ENCODE measurements around the gene SMIM36. TPM values are rescaled to one million over a fixed set of nuclear protein-coding genes. Genes with fewer than 3 reads are reported as not detected.

Gene SMIM36
- not detected for total RNA-seq

GRCh38 chr17:55510986-55511721 is at the start of gene SMIM36:
Gene SMIM36, minus strand, starts transcription at chr17:55511452.
- no peaks in the 10 kb centered on the region for H3K27me3 Mint-ChIP-seq
- no peak for DNase-seq
- H3K27ac Mint-ChIP-seq = no peak within 1 kb of the TSS
- H3K4me1 Mint-ChIP-seq = no peaks in the 10 kb centered on the region
- H3K36me3 Mint-ChIP-seq = no peaks in the 10 kb centered on the region
- H3K9me3 Mint-ChIP-seq = no peaks in the 10 kb centered on the region
- no peak within 1 kb of the TSS for H3K4me3 Mint-ChIP-seq

- Mint-ChIP-seq H3K27ac (no peak overlapping the region), H3K36me3 (no peaks in the 10 kb centered on the region), H3K27me3 (peaks cover 12% of the 10 kb centered on the region), H3K9me3 (no peaks in the 10 kb centered on the region), H3K4me1 (no peaks in the 10 kb centered on the region), H3K4me3 (no peak overlapping the region)
- no peak for DNase-seq
These were observed 44.5 kb upstream of the SMIM36 start for GRCh38 chr17:55555772-55556171.

- DNase-seq = no peak
- Mint-ChIP-seq H3K27me3 (peaks cover 17% of the 10 kb centered on the region), H3K4me1 (no peaks in the 10 kb centered on the region), H3K9me3 (no peaks in the 10 kb centered on the region), H3K36me3 (no peaks in the 10 kb centered on the region), H3K4me3 (no peak overlapping the region), H3K27ac (no peak overlapping the region)
These were observed 37.9 kb upstream of the SMIM36 start for GRCh38 chr17:55549140-55549539.

GRCh38 chr17:55546991-55547664 is 35.9 kb upstream of the SMIM36 start:
- H3K27ac Mint-ChIP-seq = no peak overlapping the region
- DNase-seq = no peak

GRCh38 chr17:55546481-55546880 is 35.2 kb upstream of the SMIM36 start:
- Mint-ChIP-seq H3K27ac (no peak overlapping the region), H3K27me3 (peaks cover 27% of the 10 kb centered on the region), H3K4me1 (no peaks in the 10 kb centered on the region), H3K36me3 (no peaks in the 10 kb centered on the region), H3K9me3 (peaks cover 3% of the 10 kb centered on the region), H3K4me3 (no peak overlapping the region)
- DNase-seq = no peak

More at GRCh38 chr17:55546991-55547664, 35.9 kb upstream of the SMIM36 start:
- Mint-ChIP-seq H3K4me1 (no peaks in the 10 kb centered on the region), H3K36me3 (no peaks in the 10 kb centered on the region), H3K4me3 (no peak overlapping the region), H3K9me3 (peaks cover 3% of the 10 kb centered on the region), H3K27me3 (peaks cover 26% of the 10 kb centered on the region)

- Mint-ChIP-seq H3K36me3 (no peaks in the 10 kb centered on the region), H3K27me3 (peaks cover 29% of the 10 kb centered on the region), H3K4me3 (no peak overlapping the region), H3K4me1 (no peaks in the 10 kb centered on the region), H3K27ac (no peak overlapping the region), H3K9me3 (peaks cover 3% of the 10 kb centered on the region)
- DNase-seq = no peak
These were observed 34.6 kb upstream of the SMIM36 start for GRCh38 chr17:55545806-55546205.

- no peak for DNase-seq
- Mint-ChIP-seq H3K4me3 (no peak overlapping the region), H3K27me3 (peaks cover 36% of the 10 kb centered on the region), H3K4me1 (no peaks in the 10 kb centered on the region), H3K9me3 (peaks cover 3% of the 10 kb centered on the region), H3K27ac (no peak overlapping the region), H3K36me3 (no peaks in the 10 kb centered on the region)
These were observed 32.5 kb upstream of the SMIM36 start for GRCh38 chr17:55543709-55544108.

- H3K36me3 Mint-ChIP-seq = no peaks in the 10 kb centered on the region
- H3K9me3 Mint-ChIP-seq = peaks cover 3% of the 10 kb centered on the region
These were observed 29.3 kb upstream of the SMIM36 start for GRCh38 chr17:55540414-55541091.

GRCh38 chr17:55536205-55536604 is 25.0 kb upstream of the SMIM36 start:
- H3K4me1 Mint-ChIP-seq = no peaks in the 10 kb centered on the region
- H3K9me3 Mint-ChIP-seq = no peaks in the 10 kb centered on the region
- no peak overlapping the region for H3K4me3 Mint-ChIP-seq
- peaks cover 15% of the 10 kb centered on the region for H3K27me3 Mint-ChIP-seq
- no peak for DNase-seq
- no peak overlapping the region for H3K27ac Mint-ChIP-seq
- no peaks in the 10 kb centered on the region for H3K36me3 Mint-ChIP-seq

More at GRCh38 chr17:55540414-55541091, 29.3 kb upstream of the SMIM36 start:
- no peak overlapping the region for H3K4me3 Mint-ChIP-seq
- H3K4me1 Mint-ChIP-seq = no peaks in the 10 kb centered on the region
- no peak overlapping the region for H3K27ac Mint-ChIP-seq
- peaks cover 32% of the 10 kb centered on the region for H3K27me3 Mint-ChIP-seq
- DNase-seq = no peak

GRCh38 chr17:55533608-55534007 is 22.4 kb upstream of the SMIM36 start:
- Mint-ChIP-seq H3K27me3 (peaks cover 8% of the 10 kb centered on the region), H3K36me3 (no peaks in the 10 kb centered on the region), H3K4me3 (no peak overlapping the region), H3K4me1 (no peaks in the 10 kb centered on the region), H3K9me3 (no peaks in the 10 kb centered on the region), H3K27ac (no peak overlapping the region)
- DNase-seq = no peak

GRCh38 chr17:55532670-55533069 is 21.4 kb upstream of the SMIM36 start:
- Mint-ChIP-seq H3K36me3 (no peaks in the 10 kb centered on the region), H3K4me1 (no peaks in the 10 kb centered on the region)

GRCh38 chr17:55531053-55531728 is 19.9 kb upstream of the SMIM36 start:
- Mint-ChIP-seq H3K4me1 (no peaks in the 10 kb centered on the region), H3K9me3 (no peaks in the 10 kb centered on the region), H3K36me3 (no peaks in the 10 kb centered on the region), H3K4me3 (no peak overlapping the region), H3K27me3 (peaks cover 8% of the 10 kb centered on the region), H3K27ac (no peak overlapping the region)
- no peak for DNase-seq

More at GRCh38 chr17:55532670-55533069, 21.4 kb upstream of the SMIM36 start:
- no peak overlapping the region for H3K4me3 Mint-ChIP-seq
- no peak for DNase-seq
- no peaks in the 10 kb centered on the region for H3K9me3 Mint-ChIP-seq
- peaks cover 4% of the 10 kb centered on the region for H3K27me3 Mint-ChIP-seq
- no peak overlapping the region for H3K27ac Mint-ChIP-seq

- Mint-ChIP-seq H3K4me3 (no peak overlapping the region), H3K27me3 (peaks cover 8% of the 10 kb centered on the region), H3K9me3 (no peaks in the 10 kb centered on the region), H3K4me1 (no peaks in the 10 kb centered on the region), H3K27ac (no peak overlapping the region), H3K36me3 (no peaks in the 10 kb centered on the region)
- no peak for DNase-seq
These were observed 18.8 kb upstream of the SMIM36 start for GRCh38 chr17:55530064-55530463.

- Mint-ChIP-seq H3K4me3 (no peak overlapping the region), H3K27ac (no peak overlapping the region), H3K27me3 (peaks cover 13% of the 10 kb centered on the region), H3K4me1 (no peaks in the 10 kb centered on the region), H3K36me3 (no peaks in the 10 kb centered on the region), H3K9me3 (no peaks in the 10 kb centered on the region)
- DNase-seq = no peak
These were observed 16.4 kb upstream of the SMIM36 start for GRCh38 chr17:55527540-55528118.

Data from activated naive CD8-positive, alpha-beta T cell treated with anti-CD3 and anti-CD28 coated beads for 36 hours (primary cell).